UCSD-AML1 (cell line): ENCODE results near the gene FRMD4B.
A peak's percentile ranks its signal among the peaks of the same experiment; 100 is the strongest.

Experiments
- DNase-seq: peaks from one replicate; lab custom pipeline; 2025; ENCODE audit not compliant: unreplicated experiment; lab: John Stamatoyannopoulos, UW

Gene FRMD4B

DNA sequence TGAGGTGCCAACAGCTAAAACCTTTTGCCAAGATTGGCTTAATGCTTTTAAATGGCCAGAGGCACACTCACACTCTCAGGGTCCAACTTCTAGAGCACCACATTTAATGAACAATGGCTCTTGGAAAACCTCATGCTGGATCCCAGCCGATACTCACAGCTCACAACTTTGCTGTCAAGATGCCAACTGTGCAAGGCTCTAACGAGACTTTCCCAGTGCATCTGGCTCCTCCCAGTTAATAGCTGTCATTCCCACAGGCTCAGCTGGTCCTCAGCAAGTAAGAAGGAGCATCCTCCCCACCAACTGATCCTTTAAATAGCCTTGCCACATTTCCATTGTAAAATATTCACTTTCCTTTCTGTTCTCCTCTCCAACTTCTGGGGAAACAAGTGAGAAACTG, 20.3 kb upstream of the FRMD4B start:
- DNase-seq: no peak

DNA sequence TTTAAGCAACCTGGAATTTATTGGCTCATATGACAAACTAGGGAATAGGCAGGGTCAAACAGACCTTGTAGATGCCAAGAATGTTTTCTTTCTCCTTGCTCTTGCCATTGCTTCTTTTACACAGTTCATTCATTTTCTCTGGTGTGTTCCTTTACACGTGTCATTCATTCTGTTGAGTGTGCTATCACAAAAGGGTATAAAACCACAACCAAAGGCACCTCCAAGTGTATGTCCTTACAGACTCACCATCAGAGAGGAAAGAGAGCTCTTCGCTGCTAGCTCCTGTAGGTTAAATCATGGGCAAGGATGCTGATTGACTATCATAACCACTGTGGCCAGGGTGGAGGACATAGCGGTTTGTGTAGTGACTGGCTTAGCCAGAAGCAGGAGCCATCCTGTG, 19.2 kb upstream of the FRMD4B start:
- DNase-seq: no peak

DNA sequence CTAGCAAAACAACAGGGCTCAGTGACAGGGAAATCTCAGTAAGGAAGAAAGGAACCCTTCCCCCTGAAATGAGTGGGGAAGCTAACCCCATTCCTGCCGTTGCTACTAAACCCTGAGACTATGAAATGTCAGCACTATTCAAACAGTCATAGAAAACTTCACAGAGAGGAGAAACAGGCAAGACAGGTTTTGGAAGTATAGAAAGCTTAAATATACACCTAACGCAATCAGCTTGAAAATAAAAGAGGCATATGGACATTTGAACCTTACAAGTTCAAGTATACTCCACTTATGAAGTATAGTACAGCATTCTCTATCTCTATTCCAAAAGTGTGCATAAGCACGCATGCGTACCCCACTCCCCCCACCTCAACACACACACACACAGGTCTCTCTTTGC, 17.6 kb upstream of the FRMD4B start:
- no peak for DNase-seq

DNA sequence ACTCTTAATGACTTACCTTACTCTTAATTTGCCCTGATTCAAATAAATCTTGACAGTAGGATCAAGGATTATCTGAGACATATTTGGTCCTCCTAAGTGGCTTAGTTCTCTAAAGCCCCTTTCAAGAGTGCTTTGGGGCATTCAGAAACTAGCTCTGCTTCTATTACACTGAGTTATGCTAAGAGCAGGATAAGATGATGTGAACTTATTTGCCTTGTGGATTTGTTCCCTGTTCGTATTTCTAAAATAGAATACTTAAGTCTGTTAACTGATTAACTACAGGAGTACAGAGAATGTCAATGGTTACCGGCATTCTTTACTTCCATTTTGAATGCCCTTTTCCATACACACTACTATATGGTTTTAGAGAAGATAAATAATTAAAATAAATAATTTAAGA, 14.8 kb upstream of the FRMD4B start:
- DNase-seq: no peak

DNA sequence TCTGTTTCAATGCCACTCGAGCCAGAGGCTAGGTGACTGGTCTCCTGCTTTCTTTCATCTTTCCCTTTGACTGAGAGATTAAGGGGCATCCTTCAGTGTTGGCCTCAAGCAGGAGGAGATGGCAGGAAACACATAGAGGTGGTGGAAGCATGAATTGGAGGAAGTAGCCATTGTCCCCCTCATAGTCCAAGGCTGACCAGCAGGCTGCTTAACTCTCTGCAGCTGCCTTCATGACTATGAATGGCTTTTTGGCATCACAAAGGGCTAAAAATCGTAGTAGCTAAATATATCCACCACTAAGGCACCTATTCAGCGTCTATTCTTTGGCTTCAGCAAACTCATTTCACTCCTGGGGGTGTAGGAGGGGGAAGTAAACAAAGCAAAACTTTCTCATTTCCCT, 7.0 kb upstream of the FRMD4B start:
- DNase-seq: no peak

DNA sequence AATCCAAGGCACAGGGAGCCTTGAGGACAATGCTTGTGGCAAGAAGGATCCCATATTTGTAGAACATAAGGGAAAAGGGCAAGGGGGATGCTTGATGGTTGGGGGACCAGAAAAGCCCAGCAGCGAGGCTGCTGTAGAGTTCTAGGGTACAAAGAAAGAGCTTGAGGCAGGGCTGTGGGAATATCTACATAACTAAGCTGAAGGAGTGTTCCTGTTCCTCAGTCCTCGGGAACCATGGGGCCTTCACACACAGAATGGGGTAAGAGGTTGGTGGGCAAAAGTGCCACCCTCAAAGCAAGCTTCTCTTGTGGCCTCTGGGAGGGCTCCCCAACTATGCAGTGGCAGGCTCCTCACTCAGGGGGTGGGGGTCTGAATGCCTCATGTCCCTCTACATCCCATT, 6.5 kb upstream of the FRMD4B start:
- DNase-seq: no peak

GRCh38 chr3:69391554-69391953, 5.7 kb upstream of the FRMD4B start:
- DNase-seq: no peak

DNA sequence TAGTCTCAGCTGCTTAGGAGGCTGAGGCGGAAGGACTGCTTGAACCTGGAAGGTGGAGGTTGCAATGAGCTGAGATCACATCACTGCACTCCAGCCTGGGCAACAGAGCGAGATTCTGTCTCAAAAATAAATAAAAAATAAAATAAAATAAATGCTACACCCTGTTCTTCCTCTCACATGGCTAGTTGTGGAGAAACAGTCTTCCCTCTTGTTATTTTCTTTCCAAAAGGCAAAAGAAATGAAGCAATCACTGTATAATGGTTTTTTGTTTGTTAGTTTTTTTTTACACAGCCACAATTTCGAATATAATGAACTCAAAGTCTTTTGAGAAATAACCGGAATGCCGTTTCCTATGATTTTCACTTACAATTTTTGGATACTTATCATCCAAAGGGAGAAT, 4.9 kb upstream of the FRMD4B start:
- no peak for DNase-seq

GRCh38 chr3:69389520-69390248, 3.8 kb upstream of the FRMD4B start:
- DNase-seq: no peak

- no peak for DNase-seq
Measured at GRCh38 chr3:69388241-69388640, 2.4 kb upstream of the FRMD4B start.

DNA sequence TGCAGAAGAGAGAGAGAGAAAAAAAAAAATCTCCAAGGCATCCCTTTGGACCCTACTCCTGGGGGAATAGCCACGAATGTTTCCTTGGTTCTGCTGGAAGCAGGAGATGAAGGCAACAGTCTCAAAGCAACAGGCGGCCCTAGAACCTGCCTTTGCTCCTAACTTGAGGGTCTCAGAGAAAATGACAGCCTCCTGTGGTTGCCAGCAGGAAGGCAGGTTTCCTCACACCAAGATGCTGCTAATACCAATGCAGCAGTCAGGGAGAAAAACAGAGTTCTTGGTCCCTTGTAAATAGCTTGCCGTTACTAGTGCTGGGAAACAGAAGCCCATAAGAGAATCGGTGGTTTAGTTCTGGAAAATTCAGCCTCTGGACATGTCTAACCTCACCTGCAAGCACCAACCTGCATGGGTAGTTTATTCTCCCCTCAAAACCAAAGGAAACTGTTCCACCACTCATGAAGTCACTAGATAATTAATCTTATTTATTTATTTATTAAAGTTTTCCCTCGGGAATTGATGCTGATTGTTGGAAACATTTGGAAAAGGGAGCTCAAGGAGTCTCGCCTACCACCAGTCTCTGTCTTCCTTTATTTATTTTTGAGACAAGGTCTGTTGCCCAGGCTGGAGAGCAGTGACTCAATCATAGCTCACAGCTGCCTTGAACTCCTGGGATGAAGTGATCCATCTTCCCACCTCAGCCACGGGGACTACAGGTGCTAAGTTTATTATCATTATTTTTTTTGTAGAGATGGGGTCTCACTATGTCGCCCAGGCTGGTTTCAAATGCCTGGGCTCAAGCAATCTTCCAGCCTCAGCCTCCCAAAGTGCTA, 883 bp upstream of the FRMD4B start:
- DNase-seq: no peak

DNA sequence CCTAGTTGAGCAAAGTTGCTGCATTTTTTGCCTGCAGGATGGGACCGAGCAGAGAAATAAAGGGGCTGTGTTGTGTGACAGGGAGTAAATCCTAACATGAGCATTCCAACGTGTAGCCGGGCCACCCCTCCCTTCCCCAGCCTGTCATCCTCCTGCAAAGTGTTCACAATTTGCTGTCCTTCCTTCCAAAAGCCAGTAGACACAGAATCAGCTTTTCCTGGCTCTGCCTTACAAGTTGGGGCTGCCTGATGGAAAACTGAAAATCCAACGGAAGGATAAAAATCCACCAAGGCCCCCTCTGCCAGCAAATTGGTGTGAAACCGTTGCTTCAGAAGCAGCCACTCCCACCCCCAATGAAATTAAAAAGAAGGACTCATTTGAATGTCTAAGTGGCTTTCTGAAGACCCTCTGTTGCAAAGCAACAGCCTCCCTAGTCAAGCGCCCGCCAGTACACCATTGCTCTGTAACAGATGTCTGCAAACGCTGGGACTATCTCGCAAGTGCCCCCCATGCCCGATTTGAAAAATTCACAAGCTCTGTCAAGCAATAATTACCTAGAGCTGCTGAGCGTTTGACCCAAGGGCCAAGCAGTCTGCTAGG, 665 bp downstream of the FRMD4B start:
- DNase-seq: no peak

DNA sequence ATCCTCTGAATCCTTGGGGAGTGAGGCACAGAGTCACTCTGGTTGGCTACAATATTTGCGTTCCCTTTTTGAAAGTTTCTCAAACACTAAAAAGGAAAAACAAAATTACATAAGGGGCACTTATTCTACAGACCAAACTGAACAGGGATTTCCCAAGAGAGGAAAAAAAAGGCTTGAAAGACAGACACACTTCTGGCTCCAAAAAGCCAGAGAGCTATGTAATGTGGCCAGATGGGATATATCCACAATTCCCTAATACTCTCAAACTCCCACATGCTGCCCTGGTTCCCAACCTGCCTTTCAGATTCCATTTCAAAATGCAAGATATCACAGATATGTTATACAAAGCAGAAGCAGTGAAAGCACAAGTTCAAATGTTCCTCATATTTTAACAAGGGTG, 1.6 kb downstream of the FRMD4B start:
- no peak for DNase-seq

- no peak for DNase-seq
Measured at GRCh38 chr3:69379661-69380060, 6.2 kb downstream of the FRMD4B start.

- DNase-seq: no peak
Measured at GRCh38 chr3:69378112-69378802, 7.6 kb downstream of the FRMD4B start.

DNA sequence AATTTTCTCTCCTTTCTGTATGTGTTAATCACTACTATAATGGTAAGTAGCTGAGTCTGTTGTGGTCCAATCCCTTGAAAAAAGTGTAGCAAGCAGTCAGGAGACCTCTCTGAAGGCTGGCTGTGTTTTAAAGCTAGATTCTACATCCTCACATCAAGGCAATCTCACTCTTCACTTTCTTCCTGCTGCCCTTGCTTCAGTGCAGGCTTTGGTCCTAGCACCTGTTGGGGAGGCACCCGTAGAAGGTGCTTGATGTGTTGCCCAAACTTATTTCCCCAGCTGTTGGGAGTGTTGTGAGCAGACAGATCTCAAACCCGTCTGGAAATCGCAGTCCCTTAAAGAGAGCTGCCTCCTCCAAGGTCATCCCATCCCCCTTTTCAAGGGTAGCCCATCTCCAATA, 8.6 kb downstream of the FRMD4B start:
- DNase-seq: no peak

GRCh38 chr3:69376731-69377130, 9.2 kb downstream of the FRMD4B start:
- DNase-seq: no peak

DNA sequence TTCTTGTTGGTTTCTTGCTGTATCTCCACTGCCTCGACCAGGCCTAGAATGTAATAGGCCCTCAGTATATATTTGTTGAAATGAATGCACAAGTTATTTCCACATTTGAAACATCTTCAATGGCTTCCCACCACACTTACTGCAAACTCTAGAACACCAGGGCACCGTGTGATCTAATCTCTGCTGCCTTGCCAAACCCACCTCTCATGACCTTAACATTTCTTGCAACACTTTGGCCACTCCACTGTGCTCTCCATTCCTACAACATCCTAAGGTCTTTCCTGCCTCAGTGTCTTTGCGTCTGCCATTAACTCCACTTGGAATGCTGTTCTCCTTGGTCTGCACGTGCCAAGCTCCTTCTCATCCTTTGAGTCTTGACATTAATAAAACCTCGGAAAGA, 14.1 kb downstream of the FRMD4B start:
- DNase-seq: no peak

DNA sequence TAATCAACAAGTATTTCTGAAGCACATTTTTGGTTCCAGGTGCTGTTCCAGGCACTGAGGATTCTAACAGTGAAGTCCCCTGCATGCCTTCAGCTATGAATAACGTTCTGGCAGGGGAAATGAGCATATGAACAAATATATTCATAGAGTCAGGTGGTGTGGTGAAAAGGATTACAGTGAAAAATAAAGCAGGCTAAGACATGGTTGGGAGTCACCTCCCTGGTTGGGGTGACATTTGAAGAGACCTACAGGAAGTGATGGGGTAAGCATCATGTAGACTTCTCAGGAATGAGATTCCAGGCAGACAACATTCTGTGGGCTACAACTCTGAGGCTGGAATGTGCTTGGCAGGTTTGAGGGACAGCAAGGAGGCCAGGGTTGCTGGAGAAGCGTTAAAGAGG, 15.0 kb downstream of the FRMD4B start:
- DNase-seq: no peak

DNA sequence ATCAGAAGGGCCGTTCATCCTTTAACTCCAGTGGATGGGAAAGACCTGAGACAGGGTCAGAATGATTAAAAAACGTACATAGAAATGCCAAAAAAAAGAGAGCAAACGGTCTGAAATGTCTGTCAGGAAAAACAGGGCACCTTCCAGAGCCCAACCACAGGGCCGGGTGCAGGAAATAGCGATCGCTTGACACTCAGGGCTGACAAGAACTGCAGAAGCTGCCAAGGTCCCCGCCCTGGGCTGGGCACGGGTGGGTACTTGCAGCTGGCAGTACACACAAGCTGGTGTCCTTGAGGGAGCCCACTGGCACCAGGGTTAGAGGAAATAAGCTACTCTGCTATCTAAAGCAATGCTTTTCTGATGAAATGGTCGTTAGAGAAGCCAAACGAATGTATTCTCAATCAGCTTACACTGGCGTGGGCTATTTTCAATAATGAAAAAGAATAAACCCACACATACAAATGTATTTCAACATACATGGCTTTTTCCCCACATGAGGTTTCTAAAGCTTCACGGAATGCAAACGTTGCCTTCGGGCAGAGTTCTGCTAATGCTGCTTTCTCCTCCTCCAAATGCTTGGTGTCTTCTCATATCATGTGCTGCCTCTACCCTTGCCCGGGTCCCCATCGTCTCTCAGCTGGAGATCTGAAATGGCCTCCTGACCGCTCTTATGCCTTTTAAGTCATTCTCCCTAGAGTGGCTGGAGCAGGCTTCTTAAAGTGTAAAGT, 15.6 kb downstream of the FRMD4B start:
- peak; percentile 75 for DNase-seq
